Keratinocyte (primary cell): ENCODE measurements around the gene CD1D. TPM values are rescaled to one million over a fixed set of nuclear protein-coding genes. Genes with fewer than 3 reads are reported as not detected.

ENCODE experiments used
- DNase-seq: peaks from one replicate; pipeline ENCODE4 v3.0.0-alpha.2; 2011; ENCODE audit warnings: low read depth, missing footprints, low spot score
- FAIRE-seq: peaks from 2 replicates; lab custom pipeline; 2011; peaks lifted over from hg19 to GRCh38; lab: Jason Lieb, UNC
- H2AFZ ChIP-seq: 2 replicates; pipeline ENCODE4 v1.6.0; 2012; ENCODE audit warnings: low read length, control low read depth, inconsistent platforms; ENCODE audit not compliant: control insufficient read depth
- H3K27ac ChIP-seq: 2 replicates; pipeline ENCODE4 v1.5.1; 2011; ENCODE audit warnings: low read length; ENCODE audit not compliant: control insufficient read depth, insufficient read depth
- H3K27me3 ChIP-seq: 3 replicates; pipeline ENCODE4 v1.6.0; 2011; ENCODE audit warnings: low read length; ENCODE audit not compliant: control insufficient read depth, insufficient read depth; ENCODE audit errors: extremely low read depth
- H3K36me3 ChIP-seq, 2 experiments: 2 replicates in 1 of 2; 3 replicates in 1 of 2; pipeline ENCODE4 v1.5.1; 2011; ENCODE audit warnings: low read length in 2 of 2, mild to moderate bottlenecking in 1 of 2; ENCODE audit not compliant: control insufficient read depth in 2 of 2, insufficient read depth in 2 of 2; ENCODE audit errors: extremely low read depth in 1 of 2
- H3K4me1 ChIP-seq: 3 replicates; pipeline ENCODE4 v1.5.1; 2011; ENCODE audit warnings: low read length; ENCODE audit not compliant: control insufficient read depth, insufficient read depth; ENCODE audit errors: extremely low read depth
- H3K4me2 ChIP-seq: 3 replicates; pipeline ENCODE4 v1.6.0; 2011; ENCODE audit warnings: low read depth, low read length; ENCODE audit not compliant: control insufficient read depth, insufficient read depth; ENCODE audit errors: extremely low read depth
- H3K4me3 ChIP-seq, 3 experiments: fragments of 200-600 bp in 1 of 3; sonication (generic) in 1 of 3; 2 replicates in 2 of 3; 3 replicates in 1 of 3; pipeline ENCODE4 v1.5.1; 2011 to 2016; ENCODE audit warnings: low read length in 3 of 3, mild to moderate bottlenecking in 3 of 3, control low read depth in 2 of 3, inconsistent platforms in 1 of 3, low read depth in 1 of 3, mixed read lengths in 1 of 3, mixed run types in 1 of 3, moderate library complexity in 1 of 3; ENCODE audit not compliant: control insufficient read depth in 2 of 3, insufficient read depth in 2 of 3; ENCODE audit errors: extremely low read depth in 1 of 3
- H3K79me2 ChIP-seq: 2 replicates; pipeline ENCODE4 v1.6.0; 2012; ENCODE audit warnings: low read length; ENCODE audit not compliant: control insufficient read depth, insufficient read depth
- H3K9ac ChIP-seq: 3 replicates; pipeline ENCODE4 v1.6.0; 2011; ENCODE audit warnings: low read length; ENCODE audit not compliant: control insufficient read depth, insufficient read depth; ENCODE audit errors: extremely low read depth
- H3K9me1 ChIP-seq: 3 replicates; pipeline ENCODE4 v1.6.0; 2011; ENCODE audit warnings: low read length; ENCODE audit not compliant: control insufficient read depth, insufficient read depth; ENCODE audit errors: extremely low read depth
- H3K9me3 ChIP-seq: 2 replicates; pipeline ENCODE4 v1.5.1; 2012; ENCODE audit warnings: low read depth, low read length; ENCODE audit not compliant: control insufficient read depth
- H4K20me1 ChIP-seq: 3 replicates; pipeline ENCODE4 v1.6.0; 2011; ENCODE audit warnings: low read length; ENCODE audit not compliant: control insufficient read depth, insufficient read depth; ENCODE audit errors: extremely low read depth
- CTCF ChIP-seq, 3 experiments: IDR thresholded peaks in 1 of 3; conservative IDR thresholded peaks in 1 of 3; optimal IDR thresholded peaks in 1 of 3; 2 replicates in 2 of 3; 3 replicates in 1 of 3; pipeline versions ENCODE3 to v1.5.1; 2011; ENCODE audit warnings: low read length in 3 of 3, mild to moderate bottlenecking in 3 of 3, moderate library complexity in 2 of 3, control low read depth in 1 of 3, inconsistent platforms in 1 of 3; ENCODE audit not compliant: insufficient read depth in 2 of 3; ENCODE audit errors: extremely low read depth in 1 of 3
- EZH2 ChIP-seq: IDR thresholded peaks from one replicate; pipeline ENCODE4 v1.6.1; 2012; ENCODE audit warnings: inconsistent platforms, mild to moderate bottlenecking, low read length, moderate library complexity
- dilution Hi-C: fragments of 300-500 bp; cut with MboI; formaldehyde crosslinking; loops from one replicate; pipeline ENCODE4 v1.7.0; 2020; ENCODE audit warnings: low sequenced_read_pairs; ENCODE audit not compliant: extremely low pct_ligation_motif_present
- polyA plus RNA-seq, 5 experiments: library from polyadenylated mRNA; depleted of rRNA in 3 of 5; stranded (reverse) in 3 of 5; stranded (forward) in 1 of 5; unstranded in 1 of 5; fragments of >200 nt; gene quantifications; 1 replicate in 1 of 5; 2 replicates in 3 of 5; 3 replicates in 1 of 5; pipeline versions ENCODE4 v1.2.1 to v1.2.3, GENCODE V29; 2011 to 2012; ENCODE audit warnings: missing spikeins in 2 of 5, low read depth in 1 of 5, low replicate concordance in 1 of 5

CD1D gene
- polyA plus RNA-seq, 1 donor (not counting 4 experiments of a cell fraction or from before 2014, with no cell fraction given) = 2.8 TPM

GRCh38 chr1:158161446-158161845 is 19.2 kb upstream of the CD1D start:
- DNase-seq (no peak), FAIRE-seq (no peak)
- Histone ChIP-seq H2AFZ (no peak overlapping the region), H3K4me1 (peaks cover 6% of the 10 kb centered on the region), H3K27ac (no peak overlapping the region), H4K20me1 (no peaks in the 10 kb centered on the region), H3K27me3 (no peaks in the 10 kb centered on the region), H3K9me1 (no peaks in the 10 kb centered on the region), H3K4me2 (no peak overlapping the region), H3K79me2 (no peaks in the 10 kb centered on the region), H3K9ac (no peak overlapping the region), H3K4me3 (no peak overlapping the region), H3K9me3 (no peaks in the 10 kb centered on the region), H3K36me3 (no peaks in the 10 kb centered on the region)
- dilution Hi-C loops = no loop called here
- TF ChIP-seq CTCF (optimal IDR thresholded peaks at IDR 0.05 in 1 of 3, IDR thresholded peaks at IDR 0.05 in 1 of 3, conservative IDR thresholded peaks at IDR 0.05 in 1 of 3; ENCODE audit: extremely low read depth in 1 of 3, insufficient read depth in 2 of 3, low read length in 3 of 3) (no peak), EZH2 (no peak)

DNA sequence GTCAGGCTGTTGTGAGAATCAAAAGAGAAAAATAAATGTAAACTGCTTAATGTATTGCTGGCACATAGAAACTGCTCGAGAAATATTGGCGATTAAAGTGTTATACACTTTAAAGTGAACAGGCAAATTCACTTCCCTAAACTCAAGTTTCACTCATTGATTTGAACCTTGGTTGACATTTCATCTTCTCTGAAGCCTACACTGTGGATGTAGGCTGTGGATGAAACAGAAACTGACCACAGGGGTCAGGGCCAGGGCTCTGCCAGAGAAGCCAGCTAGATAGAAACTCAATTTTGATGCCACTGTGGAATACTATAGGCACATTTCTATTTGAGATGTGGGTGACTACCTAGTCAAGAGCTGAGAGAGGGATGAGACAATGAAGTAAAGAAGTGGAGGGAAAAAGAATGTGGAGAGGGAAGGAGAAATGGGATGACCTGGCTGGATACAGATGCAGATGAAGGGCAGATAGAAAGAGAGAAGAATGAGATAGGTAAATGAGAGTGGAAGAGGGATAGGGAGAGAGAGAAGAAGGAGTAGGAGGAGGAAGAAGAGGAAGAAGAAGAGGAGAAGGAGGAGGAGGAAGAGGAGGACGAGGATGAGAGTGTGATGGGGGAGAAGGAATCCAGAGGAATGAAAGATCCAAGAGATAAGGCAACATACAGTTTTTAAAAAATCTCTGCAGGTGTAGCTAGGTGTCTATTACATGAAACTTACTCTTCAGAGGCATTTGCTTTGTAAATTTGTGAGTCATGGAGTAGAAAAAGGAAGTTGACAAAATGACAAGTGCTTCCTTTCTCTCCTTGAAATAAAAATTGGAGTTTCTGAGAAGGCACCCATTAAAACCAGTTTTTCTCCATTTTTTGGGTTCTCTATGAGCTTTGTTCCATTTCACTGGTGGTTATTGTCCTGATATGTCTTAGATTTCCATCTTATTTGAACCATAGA is 17.4 kb upstream of the CD1D start:
- Histone ChIP-seq H3K79me2 (no peaks in the 10 kb centered on the region), H3K4me3 (no peak overlapping the region), H3K27ac (no peak overlapping the region), H3K27me3 (no peaks in the 10 kb centered on the region), H3K36me3 (no peaks in the 10 kb centered on the region), H4K20me1 (no peaks in the 10 kb centered on the region), H3K4me1 (peaks cover 6% of the 10 kb centered on the region), H3K4me2 (no peak overlapping the region), H3K9me1 (no peaks in the 10 kb centered on the region), H2AFZ (no peak overlapping the region), H3K9me3 (no peaks in the 10 kb centered on the region), H3K9ac (no peak overlapping the region)
- dilution Hi-C loops = no loop called here
- FAIRE-seq (no peak), DNase-seq (no peak)
- TF ChIP-seq CTCF (optimal IDR thresholded peaks at IDR 0.05 in 1 of 3, IDR thresholded peaks at IDR 0.05 in 1 of 3, conservative IDR thresholded peaks at IDR 0.05 in 1 of 3; ENCODE audit: extremely low read depth in 1 of 3, insufficient read depth in 2 of 3, low read length in 3 of 3) = no peak
- no peak for TF ChIP-seq EZH2
